Keratinocyte (primary cell): ENCODE results near the gene FBRS. TPM values are rescaled to one million over a fixed set of nuclear protein-coding genes. Genes with fewer than 3 reads are reported as not detected.

Experiments used
- DNase-seq: peaks from one replicate; pipeline ENCODE4 v3.0.0-alpha.2; 2011; ENCODE audit warnings: low read depth, missing footprints, low spot score
- FAIRE-seq: peaks from 2 replicates; lab custom pipeline; 2011; peaks lifted over from hg19 to GRCh38; lab: Jason Lieb, UNC
- H2AFZ ChIP-seq: 2 replicates; pipeline ENCODE4 v1.6.0; 2012; ENCODE audit warnings: low read length, control low read depth, inconsistent platforms; ENCODE audit not compliant: control insufficient read depth
- H3K27ac ChIP-seq: 2 replicates; pipeline ENCODE4 v1.5.1; 2011; ENCODE audit warnings: low read length; ENCODE audit not compliant: control insufficient read depth, insufficient read depth
- H3K27me3 ChIP-seq: 3 replicates; pipeline ENCODE4 v1.6.0; 2011; ENCODE audit warnings: low read length; ENCODE audit not compliant: control insufficient read depth, insufficient read depth; ENCODE audit errors: extremely low read depth
- H3K36me3 ChIP-seq, 2 experiments: 2 replicates in 1 of 2; 3 replicates in 1 of 2; pipeline ENCODE4 v1.5.1; 2011; ENCODE audit warnings: low read length in 2 of 2, mild to moderate bottlenecking in 1 of 2; ENCODE audit not compliant: control insufficient read depth in 2 of 2, insufficient read depth in 2 of 2; ENCODE audit errors: extremely low read depth in 1 of 2
- H3K4me1 ChIP-seq: 3 replicates; pipeline ENCODE4 v1.5.1; 2011; ENCODE audit warnings: low read length; ENCODE audit not compliant: control insufficient read depth, insufficient read depth; ENCODE audit errors: extremely low read depth
- H3K4me2 ChIP-seq: 3 replicates; pipeline ENCODE4 v1.6.0; 2011; ENCODE audit warnings: low read depth, low read length; ENCODE audit not compliant: control insufficient read depth, insufficient read depth; ENCODE audit errors: extremely low read depth
- H3K4me3 ChIP-seq, 3 experiments: fragments of 200-600 bp in 1 of 3; sonication (generic) in 1 of 3; 2 replicates in 2 of 3; 3 replicates in 1 of 3; pipeline ENCODE4 v1.5.1; 2011 to 2016; ENCODE audit warnings: low read length in 3 of 3, mild to moderate bottlenecking in 3 of 3, control low read depth in 2 of 3, inconsistent platforms in 1 of 3, low read depth in 1 of 3, mixed read lengths in 1 of 3, mixed run types in 1 of 3, moderate library complexity in 1 of 3; ENCODE audit not compliant: control insufficient read depth in 2 of 3, insufficient read depth in 2 of 3; ENCODE audit errors: extremely low read depth in 1 of 3
- H3K79me2 ChIP-seq: 2 replicates; pipeline ENCODE4 v1.6.0; 2012; ENCODE audit warnings: low read length; ENCODE audit not compliant: control insufficient read depth, insufficient read depth
- H3K9ac ChIP-seq: 3 replicates; pipeline ENCODE4 v1.6.0; 2011; ENCODE audit warnings: low read length; ENCODE audit not compliant: control insufficient read depth, insufficient read depth; ENCODE audit errors: extremely low read depth
- H3K9me1 ChIP-seq: 3 replicates; pipeline ENCODE4 v1.6.0; 2011; ENCODE audit warnings: low read length; ENCODE audit not compliant: control insufficient read depth, insufficient read depth; ENCODE audit errors: extremely low read depth
- H3K9me3 ChIP-seq: 2 replicates; pipeline ENCODE4 v1.5.1; 2012; ENCODE audit warnings: low read depth, low read length; ENCODE audit not compliant: control insufficient read depth
- H4K20me1 ChIP-seq: 3 replicates; pipeline ENCODE4 v1.6.0; 2011; ENCODE audit warnings: low read length; ENCODE audit not compliant: control insufficient read depth, insufficient read depth; ENCODE audit errors: extremely low read depth
- EZH2 ChIP-seq: IDR thresholded peaks from one replicate; pipeline ENCODE4 v1.6.1; 2012; ENCODE audit warnings: inconsistent platforms, mild to moderate bottlenecking, low read length, moderate library complexity
- dilution Hi-C: fragments of 300-500 bp; cut with MboI; formaldehyde crosslinking; loops from one replicate; pipeline ENCODE4 v1.7.0; 2020; ENCODE audit warnings: low sequenced_read_pairs; ENCODE audit not compliant: extremely low pct_ligation_motif_present
- polyA plus RNA-seq, 5 experiments: library from polyadenylated mRNA; depleted of rRNA in 3 of 5; stranded (reverse) in 3 of 5; stranded (forward) in 1 of 5; unstranded in 1 of 5; fragments of >200 nt; gene quantifications; 1 replicate in 1 of 5; 2 replicates in 3 of 5; 3 replicates in 1 of 5; pipeline versions ENCODE4 v1.2.1 to v1.2.3, GENCODE V29; 2011 to 2012; ENCODE audit warnings: missing spikeins in 2 of 5, low read depth in 1 of 5, low replicate concordance in 1 of 5
- TF ChIP-seq, protein P1 (sequence below), 3 experiments: IDR thresholded peaks in 1 of 3; conservative IDR thresholded peaks in 1 of 3; optimal IDR thresholded peaks in 1 of 3; 2 replicates in 2 of 3; 3 replicates in 1 of 3; pipeline versions ENCODE3 to v1.5.1; 2011; ENCODE audit warnings: low read length in 3 of 3, mild to moderate bottlenecking in 3 of 3, moderate library complexity in 2 of 3, control low read depth in 1 of 3, inconsistent platforms in 1 of 3; ENCODE audit not compliant: insufficient read depth in 2 of 3; ENCODE audit errors: extremely low read depth in 1 of 3

FBRS gene
- polyA plus RNA-seq, 1 donor (not counting 4 experiments of a cell fraction or from before 2014, with no cell fraction given): 5.1 TPM

DNA sequence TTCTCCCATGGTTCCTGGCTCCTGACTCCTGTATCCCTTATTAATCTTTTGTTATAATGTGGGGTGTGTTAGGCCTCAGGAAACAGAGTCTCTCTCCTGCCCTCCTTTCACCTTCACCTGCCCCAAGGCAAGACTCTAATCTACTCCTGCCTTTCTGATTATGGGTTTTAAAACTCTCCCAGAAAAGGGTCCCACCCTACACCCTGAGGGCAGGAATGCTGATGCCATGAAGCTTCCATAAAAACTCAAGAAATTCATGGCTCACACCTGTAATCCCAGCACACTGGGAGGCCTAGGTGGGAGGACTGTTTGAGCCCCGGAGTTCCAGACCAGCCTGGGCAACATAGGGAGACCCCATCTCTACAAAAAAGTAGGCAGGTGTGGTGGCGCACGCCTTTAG, 22.1 kb downstream of the FBRS start:
- Histone ChIP-seq H3K9me1 (no peaks in the 10 kb centered on the region), H2AFZ (no peak overlapping the region), H3K27me3 (no peaks in the 10 kb centered on the region), H3K4me2 (no peak overlapping the region), H3K27ac (no peak overlapping the region), H4K20me1 (no peaks in the 10 kb centered on the region), H3K4me1 (no peaks in the 10 kb centered on the region), H3K36me3 (no peaks in the 10 kb centered on the region), H3K9me3 (no peaks in the 10 kb centered on the region), H3K79me2 (no peaks in the 10 kb centered on the region), H3K4me3 (no peak overlapping the region), H3K9ac (no peak overlapping the region)
- dilution Hi-C loops: no loop called here
- TF ChIP-seq, protein P1, sequence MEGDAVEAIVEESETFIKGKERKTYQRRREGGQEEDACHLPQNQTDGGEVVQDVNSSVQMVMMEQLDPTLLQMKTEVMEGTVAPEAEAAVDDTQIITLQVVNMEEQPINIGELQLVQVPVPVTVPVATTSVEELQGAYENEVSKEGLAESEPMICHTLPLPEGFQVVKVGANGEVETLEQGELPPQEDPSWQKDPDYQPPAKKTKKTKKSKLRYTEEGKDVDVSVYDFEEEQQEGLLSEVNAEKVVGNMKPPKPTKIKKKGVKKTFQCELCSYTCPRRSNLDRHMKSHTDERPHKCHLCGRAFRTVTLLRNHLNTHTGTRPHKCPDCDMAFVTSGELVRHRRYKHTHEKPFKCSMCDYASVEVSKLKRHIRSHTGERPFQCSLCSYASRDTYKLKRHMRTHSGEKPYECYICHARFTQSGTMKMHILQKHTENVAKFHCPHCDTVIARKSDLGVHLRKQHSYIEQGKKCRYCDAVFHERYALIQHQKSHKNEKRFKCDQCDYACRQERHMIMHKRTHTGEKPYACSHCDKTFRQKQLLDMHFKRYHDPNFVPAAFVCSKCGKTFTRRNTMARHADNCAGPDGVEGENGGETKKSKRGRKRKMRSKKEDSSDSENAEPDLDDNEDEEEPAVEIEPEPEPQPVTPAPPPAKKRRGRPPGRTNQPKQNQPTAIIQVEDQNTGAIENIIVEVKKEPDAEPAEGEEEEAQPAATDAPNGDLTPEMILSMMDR (optimal IDR thresholded peaks at IDR 0.05 in 1 of 3, IDR thresholded peaks at IDR 0.05 in 1 of 3, conservative IDR thresholded peaks at IDR 0.05 in 1 of 3; ENCODE audit: extremely low read depth in 1 of 3, insufficient read depth in 2 of 3, low read length in 3 of 3): no peak
- TF ChIP-seq EZH2: no peak
- DNase-seq (no peak), FAIRE-seq (no peak)

- TF ChIP-seq, protein P1 (optimal IDR thresholded peaks at IDR 0.05 in 1 of 3, IDR thresholded peaks at IDR 0.05 in 1 of 3, conservative IDR thresholded peaks at IDR 0.05 in 1 of 3; ENCODE audit: extremely low read depth in 1 of 3, insufficient read depth in 2 of 3, low read length in 3 of 3): no peak
- no peak for TF ChIP-seq EZH2
- FAIRE-seq: no peak
- dilution Hi-C loops: no loop called here
Observed at GRCh38 chr16:30688701-30689100, 30.5 kb downstream of the FBRS start.

More at GRCh38 chr16:30688701-30689100, 30.5 kb downstream of the FBRS start:
- Histone ChIP-seq H3K9me3 (no peaks in the 10 kb centered on the region), H3K4me2 (no peak overlapping the region), H3K79me2 (no peaks in the 10 kb centered on the region), H3K27me3 (no peaks in the 10 kb centered on the region), H3K36me3 (no peaks in the 10 kb centered on the region), H3K9me1 (no peaks in the 10 kb centered on the region), H3K9ac (no peak overlapping the region), H3K4me3 (no peak overlapping the region), H3K27ac (no peak overlapping the region), H3K4me1 (no peaks in the 10 kb centered on the region), H2AFZ (peak overlapping the region; percentile 6), H4K20me1 (no peaks in the 10 kb centered on the region)
- DNase-seq: no peak
